K562 (cell line): Measurements from ENCODE around the gene PAIP2. TPM values are rescaled to one million over a fixed set of nuclear protein-coding genes. Genes with fewer than 3 reads are reported as not detected.

Source experiments
- BACH1 ChIP-seq: fragments of 200-800 bp; sonication (Bioruptor generic); IDR thresholded peaks from 2 replicates; pipeline ENCODE4 v1.6.1; 2016; ENCODE audit warnings: missing genetic modification characterization, missing compliant biosample characterization
- BHLHE40 ChIP-seq: IDR thresholded peaks from 2 replicates; pipeline ENCODE4 v1.6.1; 2011; ENCODE audit warnings: low read length, improper control_type of control experiment
- CTBP1 ChIP-seq: fragments of 450-650 bp; IDR thresholded peaks from 2 replicates; pipeline ENCODE4 v1.6.1; 2016; ENCODE audit warnings: borderline replicate concordance
- HES1 ChIP-seq: fragments of 450-650 bp; IDR thresholded peaks from 2 replicates; pipeline ENCODE4 v1.6.1; 2016; ENCODE audit warnings: low read depth, mild to moderate bottlenecking, moderate library complexity
- MED1 ChIP-seq: sonication (generic); formaldehyde crosslinking; IDR thresholded peaks from 2 replicates; pipeline ENCODE4 v1.8.1; 2023; ENCODE audit warnings: missing genetic modification reagents, borderline replicate concordance
- NR4A1 ChIP-seq, 2 experiments: fragments of 250-450 bp in 1 of 2; fragments of 450-650 bp in 1 of 2; sonication (Bioruptor Pico) in 1 of 2; IDR thresholded peaks; 2 replicates each; pipeline versions ENCODE4 v1.4.0 to v1.6.1; 2016 to 2020; ENCODE audit warnings: mild to moderate bottlenecking in 2 of 2, missing compliant biosample characterization in 1 of 2, missing genetic modification characterization in 1 of 2, moderate library complexity in 1 of 2
- PRDM10 ChIP-seq: fragments of 450-650 bp; IDR thresholded peaks from 2 replicates; pipeline ENCODE4 v1.6.1; 2018; ENCODE audit not compliant: partially characterized antibody
- TBL1XR1 ChIP-seq, 2 experiments: IDR thresholded peaks; 2 replicates each; pipeline ENCODE4 v1.6.1; 2012; ENCODE audit warnings: improper control_type of control experiment in 2 of 2, low read length in 2 of 2, mild to moderate bottlenecking in 1 of 2
- ZNF639 ChIP-seq, 2 experiments: fragments of 200-800 bp in 1 of 2; sonication (Bioruptor generic) in 1 of 2; sonication (generic) in 1 of 2; formaldehyde crosslinking in 1 of 2; IDR thresholded peaks in 1 of 2; conservative IDR thresholded peaks in 1 of 2; 2 replicates each; pipeline versions ENCODE4 v1.5.0 to v1.6.1; 2016 to 2020; ENCODE audit warnings: missing compliant biosample characterization in 1 of 2, missing genetic modification characterization in 1 of 2, missing genetic modification reagents in 1 of 2
- ZNF668 ChIP-seq: fragments of 250-450 bp; sonication (Bioruptor Pico); IDR thresholded peaks from 2 replicates; pipeline ENCODE4 v1.8.0; 2022; ENCODE audit warnings: mild to moderate bottlenecking, inconsistent platforms
- polyA plus RNA-seq, 8 experiments: library from polyadenylated mRNA; depleted of rRNA in 4 of 8; stranded (reverse) in 5 of 8; unstranded in 3 of 8; fragments of >200 nt; fragmentation: Nextera tagmentation in 2 of 8; fragmentation: Illumina TruSeq in 1 of 8; extraction: Ambion mirVana in 2 of 8; extraction: Trizol in 1 of 8; gene quantifications; 2 replicates each; pipeline versions ENCODE4 v1.2.1 to v1.2.3, GENCODE V29; 2011 to 2014; ENCODE audit warnings: inconsistent platforms in 1 of 8, missing spikeins in 1 of 8
- total RNA-seq, 7 experiments: library from RNA; depleted of rRNA in 6 of 7; stranded (reverse); fragments of >200 nt in 6 of 7; fragmentation: Illumina TruSeq in 2 of 7; extraction: Trizol in 2 of 7; gene quantifications; 2 replicates each; pipeline versions ENCODE4 v1.2.1 to v1.2.3, GENCODE V29; 2011 to 2021; ENCODE audit warnings: low replicate concordance in 1 of 7
- TF ChIP-seq, protein P1 (sequence below): fragments of 250-450 bp; sonication (Bioruptor Pico); IDR thresholded peaks from 2 replicates; pipeline ENCODE4 v1.4.0; 2020

The PAIP2 gene
- total and polyA plus RNA-seq, 9 of the 15 experiments (the other 6 are each of a cell fraction or from before 2014, with no cell fraction given), result 78.3 to 187 (median 128) TPM

DNA sequence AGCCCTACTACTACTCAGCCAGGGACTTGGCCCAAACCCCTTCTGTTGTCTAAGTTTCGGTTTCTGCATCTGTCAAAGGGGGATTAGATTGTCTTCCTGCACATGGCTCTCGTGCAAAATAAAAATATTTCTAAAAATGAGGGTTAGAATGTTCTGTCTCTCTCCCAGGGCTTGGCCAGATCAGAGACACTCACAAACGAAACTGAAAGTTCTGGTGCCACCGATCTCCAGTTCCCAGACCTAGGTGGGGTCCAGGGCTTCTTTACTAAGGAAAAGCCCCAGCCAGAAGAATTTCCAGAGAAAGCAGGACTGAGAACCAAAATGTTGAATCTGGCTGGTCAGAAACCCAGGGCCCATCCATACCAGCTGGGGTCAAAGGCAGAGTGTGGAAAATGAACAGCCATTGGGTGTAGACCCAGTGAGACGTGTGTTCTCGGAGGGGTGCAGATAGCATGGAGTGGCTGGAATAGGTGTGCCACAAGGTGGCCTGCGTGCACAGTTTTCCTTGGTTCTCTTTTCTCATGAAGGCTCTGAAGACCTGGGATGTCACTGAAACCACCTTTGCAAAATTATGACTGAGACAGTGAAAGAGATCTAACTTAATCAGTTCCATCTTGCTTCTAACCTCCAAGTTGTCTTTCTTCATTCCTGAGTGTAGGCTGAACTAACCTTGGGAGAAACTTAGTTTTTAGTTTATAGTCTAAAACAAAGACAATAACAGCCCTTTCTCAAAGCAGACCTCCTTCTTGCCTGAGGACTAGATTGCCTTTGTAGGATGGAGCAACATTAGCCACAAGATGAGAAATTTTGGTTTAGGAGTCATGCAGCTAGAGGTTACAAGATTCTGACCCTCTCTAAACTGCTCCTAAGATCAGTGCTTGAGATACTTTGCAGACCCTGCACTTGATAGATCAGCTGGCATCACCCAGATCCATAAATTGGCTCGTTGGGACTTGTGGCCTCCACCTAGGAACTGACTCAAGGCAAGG lies 43.7 kb downstream of the PAIP2 start (continued):
- TF ChIP-seq CTBP1, result peak; percentile 36; the same call in 1 of the 2 replicates
- 0 out of 2 replicates have a peak, but pooled peaks have one; percentile 5 for TF ChIP-seq HES1
- peak; percentile 44; the same call in 1 of the 2 replicates for TF ChIP-seq BACH1 (tag)
- peak; percentile 30 for TF ChIP-seq PRDM10
- TF ChIP-seq NR4A1 (CRISPR knock-in tag; IDR thresholded peaks at IDR 0.05), result no peak
- no peak for TF ChIP-seq NR4A1 (tag; IDR thresholded peaks at IDR 0.05)
- 0 out of 4 replicates have a peak, but pooled peaks of 1 of the 2 experiments have one; percentile 22 for TF ChIP-seq ZNF639 (CRISPR knock-in tag; conservative IDR thresholded peaks at IDR 0.05 in 1 of 2, IDR thresholded peaks at IDR 0.05 in 1 of 2)
- TF ChIP-seq TBL1XR1 (IDR thresholded peaks at IDR 0.05; ENCODE audit: low read length in 2 of 2), result 0 out of 4 replicates have a peak, but pooled peaks of 1 of the 2 experiments have one; percentile 18
- TF ChIP-seq, protein P1, sequence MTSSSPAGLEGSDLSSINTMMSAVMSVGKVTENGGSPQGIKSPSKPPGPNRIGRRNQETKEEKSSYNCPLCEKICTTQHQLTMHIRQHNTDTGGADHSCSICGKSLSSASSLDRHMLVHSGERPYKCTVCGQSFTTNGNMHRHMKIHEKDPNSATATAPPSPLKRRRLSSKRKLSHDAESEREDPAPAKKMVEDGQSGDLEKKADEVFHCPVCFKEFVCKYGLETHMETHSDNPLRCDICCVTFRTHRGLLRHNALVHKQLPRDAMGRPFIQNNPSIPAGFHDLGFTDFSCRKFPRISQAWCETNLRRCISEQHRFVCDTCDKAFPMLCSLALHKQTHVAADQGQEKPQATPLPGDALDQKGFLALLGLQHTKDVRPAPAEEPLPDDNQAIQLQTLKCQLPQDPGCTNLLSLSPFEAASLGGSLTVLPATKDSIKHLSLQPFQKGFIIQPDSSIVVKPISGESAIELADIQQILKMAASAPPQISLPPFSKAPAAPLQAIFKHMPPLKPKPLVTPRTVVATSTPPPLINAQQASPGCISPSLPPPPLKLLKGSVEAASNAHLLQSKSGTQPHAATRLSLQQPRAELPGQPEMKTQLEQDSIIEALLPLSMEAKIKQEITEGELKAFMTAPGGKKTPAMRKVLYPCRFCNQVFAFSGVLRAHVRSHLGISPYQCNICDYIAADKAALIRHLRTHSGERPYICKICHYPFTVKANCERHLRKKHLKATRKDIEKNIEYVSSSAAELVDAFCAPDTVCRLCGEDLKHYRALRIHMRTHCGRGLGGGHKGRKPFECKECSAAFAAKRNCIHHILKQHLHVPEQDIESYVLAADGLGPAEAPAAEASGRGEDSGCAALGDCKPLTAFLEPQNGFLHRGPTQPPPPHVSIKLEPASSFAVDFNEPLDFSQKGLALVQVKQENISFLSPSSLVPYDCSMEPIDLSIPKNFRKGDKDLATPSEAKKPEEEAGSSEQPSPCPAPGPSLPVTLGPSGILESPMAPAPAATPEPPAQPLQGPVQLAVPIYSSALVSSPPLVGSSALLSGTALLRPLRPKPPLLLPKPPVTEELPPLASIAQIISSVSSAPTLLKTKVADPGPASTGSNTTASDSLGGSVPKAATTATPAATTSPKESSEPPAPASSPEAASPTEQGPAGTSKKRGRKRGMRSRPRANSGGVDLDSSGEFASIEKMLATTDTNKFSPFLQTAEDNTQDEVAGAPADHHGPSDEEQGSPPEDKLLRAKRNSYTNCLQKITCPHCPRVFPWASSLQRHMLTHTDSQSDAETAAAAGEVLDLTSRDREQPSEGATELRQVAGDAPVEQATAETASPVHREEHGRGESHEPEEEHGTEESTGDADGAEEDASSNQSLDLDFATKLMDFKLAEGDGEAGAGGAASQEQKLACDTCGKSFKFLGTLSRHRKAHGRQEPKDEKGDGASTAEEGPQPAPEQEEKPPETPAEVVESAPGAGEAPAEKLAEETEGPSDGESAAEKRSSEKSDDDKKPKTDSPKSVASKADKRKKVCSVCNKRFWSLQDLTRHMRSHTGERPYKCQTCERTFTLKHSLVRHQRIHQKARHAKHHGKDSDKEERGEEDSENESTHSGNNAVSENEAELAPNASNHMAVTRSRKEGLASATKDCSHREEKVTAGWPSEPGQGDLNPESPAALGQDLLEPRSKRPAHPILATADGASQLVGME (CRISPR knock-in tag), result 0 out of 2 replicates have a peak, but pooled peaks have one; percentile 8
- TF ChIP-seq BHLHE40, result peak; percentile 89
- no peak for TF ChIP-seq ZNF668
- no peak for TF ChIP-seq MED1
